8988T (cell line): Measurements from ENCODE around the gene PPP2R5C.

Experiments
- DNase-seq: peaks from one replicate; pipeline ENCODE4 v3.0.0; 2011

The PPP2R5C gene

GRCh38 chr14:101975231-101975630 is 213.7 kb downstream of the PPP2R5C start:
- no peak for DNase-seq
